Endothelial cell of umbilical vein (primary cell): Measurements from ENCODE around the gene ENTPD7. TPM values are rescaled to one million over a fixed set of nuclear protein-coding genes. Genes with fewer than 3 reads are reported as not detected.

ENCODE experiments used
- BruUV-seq: library from RNA; stranded (reverse); fragments of 400-500 nt; replicated peaks from 2 replicates; lab custom pipeline; 2021; lab: Mats Ljungman, UMichigan
- CTCF ChIA-PET: fragments of 300-600, 350-600 bp; sonication (Branson Sonifier 250); formaldehyde crosslinking; loops from one replicate; lab custom pipeline; 2021; ENCODE audit warnings: antibody characterized with exemption, inconsistent platforms; lab: Charles Lee
- POLR2A ChIA-PET: fragments of 300-600, 350-600 bp; sonication (Branson Sonifier 250); formaldehyde crosslinking; loops from one replicate; lab custom pipeline; 2021; ENCODE audit warnings: antibody characterized with exemption, inconsistent platforms; lab: Charles Lee
- DNase-seq: peaks from one replicate; pipeline ENCODE4 v3.0.0-alpha.2; 2011; ENCODE audit warnings: low read depth, low spot score
- FAIRE-seq: peaks from 2 replicates; lab custom pipeline; 2011; peaks lifted over from hg19 to GRCh38; lab: Jason Lieb, UNC
- H2AFZ ChIP-seq: 2 replicates; pipeline ENCODE4 v1.6.0; 2012; ENCODE audit warnings: low read depth, low read length, control low read depth, inconsistent platforms
- H3K27ac ChIP-seq: 2 replicates; pipeline ENCODE4 v1.5.1; 2011; ENCODE audit warnings: low read depth, mild to moderate bottlenecking, control low read depth, low read length, moderate library complexity; ENCODE audit not compliant: insufficient read depth
- H3K27me3 ChIP-seq, 2 experiments: 2 replicates each; pipeline versions ENCODE4 v1.6.0 to v1.6.1; 2011; ENCODE audit warnings: low read length in 2 of 2, mixed read lengths in 1 of 2; ENCODE audit not compliant: control insufficient read depth in 2 of 2, insufficient read depth in 2 of 2
- H3K36me3 ChIP-seq, 2 experiments: 2 replicates in 1 of 2; 3 replicates in 1 of 2; pipeline ENCODE4 v1.5.1; 2011; ENCODE audit warnings: low read length in 2 of 2, mild to moderate bottlenecking in 1 of 2, moderate library complexity in 1 of 2; ENCODE audit not compliant: control insufficient read depth in 2 of 2, insufficient read depth in 2 of 2; ENCODE audit errors: extremely low read depth in 1 of 2
- H3K4me1 ChIP-seq: 3 replicates; pipeline ENCODE4 v1.5.1; 2011; ENCODE audit warnings: mild to moderate bottlenecking, low read length; ENCODE audit not compliant: control insufficient read depth, insufficient read depth; ENCODE audit errors: extremely low read depth
- H3K4me2 ChIP-seq: 2 replicates; pipeline ENCODE4 v1.6.1; 2011; ENCODE audit warnings: low read length, control low read depth, mixed read lengths; ENCODE audit not compliant: insufficient read depth
- H3K4me3 ChIP-seq, 3 experiments: fragments of 200-600 bp in 1 of 3; sonication (generic), shearing (Covaris generic) in 1 of 3; replicated peaks in 1 of 3; 2 replicates each; pipeline ENCODE4 v1.5.1; 2011 to 2016; ENCODE audit warnings: control low read depth in 3 of 3, low read length in 3 of 3, mild to moderate bottlenecking in 2 of 3, inconsistent platforms in 1 of 3, low read depth in 1 of 3, moderate library complexity in 1 of 3; ENCODE audit not compliant: insufficient read depth in 1 of 3
- H3K79me2 ChIP-seq: 2 replicates; pipeline ENCODE4 v1.6.0; 2012; ENCODE audit warnings: low read length, inconsistent platforms; ENCODE audit not compliant: control insufficient read depth, insufficient read depth
- H3K9ac ChIP-seq: replicated peaks from 2 replicates; pipeline ENCODE3; 2011; ENCODE audit warnings: low read length, control low read depth; ENCODE audit not compliant: insufficient read depth; ENCODE audit errors: extremely low read depth
- H3K9me1 ChIP-seq: replicated peaks from 3 replicates; pipeline ENCODE4 v1.6.0; 2011; ENCODE audit warnings: mild to moderate bottlenecking, low read length; ENCODE audit not compliant: control insufficient read depth, insufficient read depth; ENCODE audit errors: extremely low read depth
- H3K9me3 ChIP-seq: replicated peaks from 2 replicates; pipeline ENCODE4 v1.5.1; 2012; ENCODE audit warnings: low read length, inconsistent platforms; ENCODE audit not compliant: control insufficient read depth, insufficient read depth
- H4K20me1 ChIP-seq: replicated peaks from 2 replicates; pipeline ENCODE3; 2011; ENCODE audit warnings: mild to moderate bottlenecking, low read length; ENCODE audit not compliant: control insufficient read depth, insufficient read depth; ENCODE audit errors: extremely low read depth
- CTCF ChIP-seq, 2 donors: IDR thresholded peaks; 1 replicate in 1 of 2; 2 replicates in 1 of 2; pipeline ENCODE4 v1.5.1; 2011; ENCODE audit warnings: low read length in 2 of 2, mild to moderate bottlenecking in 2 of 2, moderate library complexity in 2 of 2, control low read depth in 1 of 2, inconsistent platforms in 1 of 2, low read depth in 1 of 2; ENCODE audit not compliant: insufficient read depth in 1 of 2; ENCODE audit errors: extremely low read depth in 1 of 2
- EZH2 ChIP-seq: IDR thresholded peaks from 2 replicates; pipeline ENCODE4 v1.6.1; 2012; ENCODE audit warnings: borderline replicate concordance, low read depth, mild to moderate bottlenecking, moderate library complexity, low read length, inconsistent platforms; ENCODE audit not compliant: severe bottlenecking
- FOS ChIP-seq: IDR thresholded peaks from 2 replicates; pipeline ENCODE4 v1.6.1; 2011; ENCODE audit warnings: mild to moderate bottlenecking, low read length, moderate library complexity, borderline replicate concordance; ENCODE audit not compliant: insufficient read depth
- GATA2 ChIP-seq: IDR thresholded peaks from 2 replicates; pipeline ENCODE4 v1.7.0; 2011; ENCODE audit warnings: low read depth, mild to moderate bottlenecking, moderate library complexity, mixed read lengths, low read length; ENCODE audit not compliant: insufficient read length, insufficient read depth
- JUN ChIP-seq: IDR thresholded peaks from 2 replicates; pipeline ENCODE4 v1.6.1; 2011; ENCODE audit warnings: borderline replicate concordance, low read depth; ENCODE audit not compliant: insufficient read length, insufficient read depth
- MAX ChIP-seq: IDR thresholded peaks from 2 replicates; pipeline ENCODE4 v1.6.1; 2011; ENCODE audit not compliant: insufficient read depth, insufficient read length
- MYC ChIP-seq: IDR thresholded peaks from one replicate; pipeline ENCODE4 v1.6.1; 2011; ENCODE audit warnings: mild to moderate bottlenecking, low read depth, low read length
- POLR2A ChIP-seq: IDR thresholded peaks from 2 replicates; pipeline ENCODE4 v1.6.1; 2012; ENCODE audit warnings: low read depth, mild to moderate bottlenecking, control low read depth, low read length
- POLR2AphosphoS5 ChIP-seq: IDR thresholded peaks from 2 replicates; pipeline ENCODE4 v1.6.1; 2012; ENCODE audit warnings: low read depth, mild to moderate bottlenecking, control low read depth, low read length, moderate library complexity; ENCODE audit not compliant: insufficient read depth
- dilution Hi-C: fragments of 300-500 bp; cut with MboI; formaldehyde crosslinking; loops from one replicate; pipeline ENCODE4 v1.15.0; 2019; ENCODE audit warnings: low sequenced_read_pairs; ENCODE audit not compliant: extremely low pct_ligation_motif_present
- intact Hi-C: fragments of 100-400 bp; cut with micrococcal nuclease; formaldehyde crosslinking; loops from one replicate; pipeline ENCODE4 v1.10.0; 2022
- polyA plus RNA-seq, 4 experiments: library from polyadenylated mRNA; depleted of rRNA in 3 of 4; stranded (reverse) in 3 of 4; unstranded in 1 of 4; fragments of >200 nt; gene quantifications; 2 replicates each; pipeline versions ENCODE4 v1.2.1 to v1.2.3, GENCODE V29; 2011 to 2012; ENCODE audit warnings: missing spikeins in 1 of 4
- total RNA-seq: library from RNA; stranded (reverse); gene quantifications from 2 replicates; pipeline ENCODE4 v1.2.3, GENCODE V29; 2021

The ENTPD7 gene
- total and polyA plus RNA-seq, 2 donors (not counting 3 experiments of a cell fraction or from before 2014, with no cell fraction given) = 10.1 to 20.6 TPM

GRCh38 chr10:99676426-99676825, 17.1 kb downstream of the ENTPD7 start:
- Histone ChIP-seq H3K4me1 (no peaks in the 10 kb centered on the region), H3K9me3 (no peaks in the 10 kb centered on the region), H3K4me3 (no peak overlapping the region), H3K27ac (no peak overlapping the region), H4K20me1 (no peaks in the 10 kb centered on the region), H3K36me3 (peaks cover 4 to 6% of the 10 kb centered on the region in 2 experiments), H3K4me2 (no peak overlapping the region), H3K79me2 (no peaks in the 10 kb centered on the region), H3K9ac (no peak overlapping the region), H2AFZ (no peak overlapping the region), H3K9me1 (no peaks in the 10 kb centered on the region), H3K27me3 (no peaks in the 10 kb centered on the region)
- FAIRE-seq = no peak
- BruUV-seq = no TSS peak
- ChIA-PET CTCF (interaction anchor here (0.9 kb wide), 1 partner anchor 47 kb away, joined by 3 read pairs; no protein-coding TSS in a partner anchor), POLR2A (no interaction called here)
- no peak for DNase-seq
- intact Hi-C loops = no loop called here
- TF ChIP-seq GATA2 (no peak), EZH2 (no peak), MYC (no peak), MAX (no peak), CTCF (IDR thresholded peaks at IDR 0.05; ENCODE audit: extremely low read depth in 1 of 2, insufficient read depth in 1 of 2, low read depth in 1 of 2, low read length in 2 of 2) (no peak), POLR2AphosphoS5 (no peak), JUN (no peak), FOS (no peak), POLR2A (no peak)
- dilution Hi-C loops = no loop called here
